GM23248 (cell line): ENCODE data around the gene EBF3. TPM values are rescaled to one million over a fixed set of nuclear protein-coding genes. Genes with fewer than 3 reads are reported as not detected.

Source experiments
- DNase-seq: peaks from one replicate; pipeline ENCODE4 v3.0.0-alpha.2; 2015
- H2AFZ ChIP-seq: fragments of 200-600 bp; sonication (generic); 2 replicates; pipeline ENCODE4 v1.6.1; 2016; ENCODE audit warnings: antibody characterized with exemption
- H3F3A ChIP-seq: fragments of 200-600 bp; sonication (generic); 2 replicates; pipeline ENCODE4 v1.6.1; 2016; ENCODE audit warnings: mild to moderate bottlenecking, antibody characterized with exemption, mixed run types; ENCODE audit not compliant: insufficient read depth
- H3K27ac ChIP-seq: fragments of 200-600 bp; sonication (generic); 2 replicates; pipeline ENCODE4 v1.5.1; 2016; ENCODE audit warnings: mild to moderate bottlenecking
- H3K27me3 ChIP-seq: fragments of 200-600 bp; sonication (generic); replicated peaks from 2 replicates; pipeline ENCODE4 v1.6.1; 2016; ENCODE audit warnings: mild to moderate bottlenecking; ENCODE audit not compliant: insufficient read depth
- H3K36me3 ChIP-seq: fragments of 200-600 bp; sonication (generic); 2 replicates; pipeline ENCODE4 v1.6.1; 2016; ENCODE audit warnings: low read depth, mild to moderate bottlenecking
- H3K4me1 ChIP-seq: fragments of 200-600 bp; sonication (generic); 2 replicates; pipeline ENCODE4 v1.6.1; 2016; ENCODE audit warnings: mild to moderate bottlenecking; ENCODE audit not compliant: insufficient read depth
- H3K4me2 ChIP-seq: fragments of 200-600 bp; sonication (generic); one replicate; pipeline ENCODE4 v1.6.1; 2016; ENCODE audit warnings: mild to moderate bottlenecking; ENCODE audit not compliant: unreplicated experiment
- H3K4me3 ChIP-seq: fragments of 200-600 bp; sonication (generic); 2 replicates; pipeline ENCODE4 v1.5.1; 2016; ENCODE audit warnings: mild to moderate bottlenecking
- H3K79me2 ChIP-seq: fragments of 200-600 bp; sonication (generic); 2 replicates; pipeline ENCODE4 v1.6.1; 2016; ENCODE audit warnings: mild to moderate bottlenecking; ENCODE audit not compliant: insufficient read depth
- H3K9ac ChIP-seq: fragments of 200-600 bp; sonication (generic); 2 replicates; pipeline ENCODE4 v1.6.1; 2016; ENCODE audit warnings: mild to moderate bottlenecking
- H3K9me2 ChIP-seq: fragments of 200-600 bp; sonication (generic); 2 replicates; pipeline ENCODE4 v1.6.1; 2016; ENCODE audit warnings: mixed run types, mild to moderate bottlenecking, moderate library complexity; ENCODE audit not compliant: insufficient read depth
- H3K9me3 ChIP-seq: fragments of 200-600 bp; sonication (generic); one replicate; pipeline ENCODE4 v1.6.1; 2017; ENCODE audit warnings: low read depth
- H4K20me1 ChIP-seq: fragments of 200-600 bp; sonication (generic); 2 replicates; pipeline ENCODE4 v1.6.0; 2016; ENCODE audit not compliant: insufficient read depth
- EZH2 ChIP-seq: fragments of 200-600 bp; sonication (generic); IDR thresholded peaks from 2 replicates; pipeline ENCODE4 v1.6.1; 2018; ENCODE audit warnings: antibody characterized with exemption, mild to moderate bottlenecking; ENCODE audit not compliant: insufficient read depth, poor library complexity, severe bottlenecking
- EZH2phosphoT487 ChIP-seq: fragments of 200-600 bp; sonication (generic); IDR thresholded peaks from 2 replicates; pipeline ENCODE4 v1.6.1; 2018; ENCODE audit warnings: antibody characterized with exemption, moderate library complexity, mild to moderate bottlenecking, low read depth; ENCODE audit not compliant: insufficient read depth
- WGBS, 2 experiments: methylation state at CpG; one replicate each; pipeline ENCODE4 v1.1.6; 2015 to 2017; ENCODE audit warnings: low lambda C conversion rate in 2 of 2, low coverage in 1 of 2; ENCODE audit errors: missing lambda C conversion rate in 2 of 2; 5-methylcytosine and 5-hydroxymethylcytosine counted together
- in situ Hi-C: fragments of 300-500 bp; cut with MboI; formaldehyde crosslinking; loops from 2 replicates; pipeline ENCODE4 v1.15.0; 2020
- polyA plus RNA-seq: library from polyadenylated mRNA; unstranded; fragments of >200 nt; fragmentation: Nextera tagmentation; extraction: Ambion mirVana; gene quantifications from 2 replicates; pipeline ENCODE4 v1.2.1, GENCODE V29; 2016
- total RNA-seq: library from RNA; depleted of rRNA; stranded (reverse); fragments of >200 nt; shearing (Covaris generic); gene quantifications from 2 replicates; pipeline ENCODE4 v1.2.3, GENCODE V29; 2014

The EBF3 gene
- total and polyA plus RNA-seq, 2 experiments from 2014 or later, result 0.15 to 0.43 TPM

GRCh38 chr10:129919358-129919757 lies 44.7 kb downstream of the EBF3 start:
- Histone ChIP-seq H3F3A (no peaks in the 10 kb centered on the region), H3K4me3 (no peak overlapping the region), H3K9ac (no peak overlapping the region), H3K27me3 (no peaks in the 10 kb centered on the region; the same call in 1 of the 2 replicates), H2AFZ (no peak overlapping the region), H3K4me2 (no peak overlapping the region), H3K79me2 (no peaks in the 10 kb centered on the region), H3K36me3 (no peaks in the 10 kb centered on the region), H4K20me1 (no peaks in the 10 kb centered on the region), H3K4me1 (no peaks in the 10 kb centered on the region), H3K27ac (no peak overlapping the region), H3K9me3 (no peaks in the 10 kb centered on the region), H3K9me2 (no peaks in the 10 kb centered on the region)
- whole genome bisulfite sequencing, 2 experiments, result 59 to 60% methylated on average over 4 of the region's 4 CpGs
- DNase-seq, result no peak
- in situ Hi-C loops, result no loop called here
- no peak for TF ChIP-seq EZH2phosphoT487
- TF ChIP-seq EZH2, result no peak

GRCh38 chr10:129918836-129919235 lies 45.2 kb downstream of the EBF3 start:
- no peaks in the 10 kb centered on the region for H3K9me3 ChIP-seq

GRCh38 chr10:129918401-129918800 lies 45.7 kb downstream of the EBF3 start:
- Histone ChIP-seq H4K20me1 (no peaks in the 10 kb centered on the region), H3K79me2 (no peaks in the 10 kb centered on the region)
- 69% methylated on average over 7 to 9 of the region's 9 CpGs for WGBS, 2 experiments

More at GRCh38 chr10:129918836-129919235, 45.2 kb downstream of the EBF3 start:
- Histone ChIP-seq H3K27ac (no peak overlapping the region), H3K27me3 (no peaks in the 10 kb centered on the region; the same call in 1 of the 2 replicates), H3K9me2 (no peaks in the 10 kb centered on the region), H3F3A (no peaks in the 10 kb centered on the region), H4K20me1 (no peaks in the 10 kb centered on the region), H3K9ac (no peak overlapping the region), H2AFZ (no peak overlapping the region), H3K4me2 (no peak overlapping the region), H3K4me1 (no peaks in the 10 kb centered on the region), H3K79me2 (no peaks in the 10 kb centered on the region), H3K36me3 (no peaks in the 10 kb centered on the region), H3K4me3 (no peak overlapping the region)
- 39 to 54% methylated on average over 8 of the region's 8 CpGs for WGBS, 2 experiments
- TF ChIP-seq EZH2phosphoT487 (no peak), EZH2 (no peak)
- DNase-seq, result no peak
- in situ Hi-C loops, result no loop called here

GRCh38 chr10:129917936-129918335 lies 46.1 kb downstream of the EBF3 start:
- Histone ChIP-seq H2AFZ (no peak overlapping the region), H3K9ac (no peak overlapping the region), H3K36me3 (no peaks in the 10 kb centered on the region), H3K27me3 (no peaks in the 10 kb centered on the region), H3K9me2 (no peaks in the 10 kb centered on the region), H3F3A (no peaks in the 10 kb centered on the region), H3K4me3 (no peak overlapping the region), H3K4me2 (no peak overlapping the region), H3K9me3 (no peaks in the 10 kb centered on the region), H3K27ac (no peak overlapping the region), H3K79me2 (no peaks in the 10 kb centered on the region), H3K4me1 (no peaks in the 10 kb centered on the region), H4K20me1 (no peaks in the 10 kb centered on the region)
- no peak for DNase-seq
- TF ChIP-seq EZH2 (no peak), EZH2phosphoT487 (no peak)
- 69 to 73% methylated on average over 3 of the region's 3 CpGs for WGBS, 2 experiments
- in situ Hi-C loops, result no loop called here

More at GRCh38 chr10:129918401-129918800, 45.7 kb downstream of the EBF3 start:
- H3K4me1 ChIP-seq, result no peaks in the 10 kb centered on the region
- no peak for DNase-seq
- H2AFZ ChIP-seq, result no peak overlapping the region
- no peak overlapping the region for H3K9ac ChIP-seq
- no peak overlapping the region for H3K27ac ChIP-seq
- H3K36me3 ChIP-seq, result no peaks in the 10 kb centered on the region
- in situ Hi-C loops, result no loop called here
- no peak overlapping the region for H3K4me3 ChIP-seq
- no peaks in the 10 kb centered on the region; the same call in 1 of the 2 replicates for H3K27me3 ChIP-seq
- no peak for TF ChIP-seq EZH2
- TF ChIP-seq EZH2phosphoT487, result no peak
- H3F3A ChIP-seq, result no peaks in the 10 kb centered on the region
- H3K9me2 ChIP-seq, result no peaks in the 10 kb centered on the region
- no peaks in the 10 kb centered on the region for H3K9me3 ChIP-seq
- H3K4me2 ChIP-seq, result no peak overlapping the region

- no peaks in the 10 kb centered on the region for H3K9me3 ChIP-seq
- H3K36me3 ChIP-seq, result no peaks in the 10 kb centered on the region
- no peaks in the 10 kb centered on the region for H3K79me2 ChIP-seq
- no peaks in the 10 kb centered on the region for H3K9me2 ChIP-seq
- no peaks in the 10 kb centered on the region for H3K27me3 ChIP-seq
- WGBS, 2 experiments, result 67 to 71% methylated on average over 7 of the region's 7 CpGs
- in situ Hi-C loops, result no loop called here
- no peak overlapping the region for H3K27ac ChIP-seq
- no peaks in the 10 kb centered on the region for H4K20me1 ChIP-seq
- no peaks in the 10 kb centered on the region for H3F3A ChIP-seq
- no peak overlapping the region for H3K4me2 ChIP-seq
- H2AFZ ChIP-seq, result no peak overlapping the region
- TF ChIP-seq EZH2phosphoT487 (no peak), EZH2 (no peak)
- H3K4me3 ChIP-seq, result no peak overlapping the region
- H3K4me1 ChIP-seq, result no peaks in the 10 kb centered on the region
- DNase-seq, result no peak
- H3K9ac ChIP-seq, result no peak overlapping the region
Observed at GRCh38 chr10:129916506-129916995, 47.5 kb downstream of the EBF3 start.
